GM13977 (cell line): ENCODE data around the gene GIT2.

Experiments used
- DNase-seq: peaks from one replicate; pipeline ENCODE4 v3.0.0; 2012; ENCODE audit warnings: low spot score
- CTCF ChIP-seq: IDR thresholded peaks from 2 replicates; pipeline ENCODE4 v1.5.1; 2012; ENCODE audit warnings: mild to moderate bottlenecking, control low read depth; ENCODE audit not compliant: insufficient read depth; ENCODE audit errors: extremely low read depth, missing control alignments
- in situ Hi-C: fragments of 300-500 bp; cut with MboI; formaldehyde crosslinking; loops from one replicate; pipeline ENCODE4 v1.12.0; 2022; ENCODE audit warnings: low sequenced_read_pairs, low pct_unique_long_range_greater_than_20kb, mixed read lengths, inconsistent platforms; ENCODE audit not compliant: unreplicated experiment

The GIT2 gene

GRCh38 chr12:109927622-109928021, 68.5 kb downstream of the GIT2 start:
- DNase-seq, result peak; percentile 62
- in situ Hi-C loops, result no loop called here
- TF ChIP-seq CTCF, result peak; percentile 65

GRCh38 chr12:109926488-109927210, 69.5 kb downstream of the GIT2 start:
- in situ Hi-C loops, result no loop called here
- no peak for DNase-seq
- TF ChIP-seq CTCF, result no peak

GRCh38 chr12:109926016-109926415, 70.2 kb downstream of the GIT2 start:
- in situ Hi-C loops, result no loop called here
- TF ChIP-seq CTCF, result no peak
- DNase-seq, result no peak

- no peak for TF ChIP-seq CTCF
- in situ Hi-C loops, result no loop called here
- no peak for DNase-seq
These were observed 70.9 kb downstream of the GIT2 start for GRCh38 chr12:109925185-109925840.

GRCh38 chr12:109923481-109924245, 72.5 kb downstream of the GIT2 start:
- in situ Hi-C loops, result no loop called here
- no peak for TF ChIP-seq CTCF
- no peak for DNase-seq

GRCh38 chr12:109923038-109923437, 73.1 kb downstream of the GIT2 start:
- no peak for DNase-seq
- in situ Hi-C loops, result no loop called here
- TF ChIP-seq CTCF, result no peak
